ENCODE measurements around the gene ZFYVE28. TPM values are rescaled to one million over a fixed set of nuclear protein-coding genes. Genes with fewer than 3 reads are reported as not detected.

The ZFYVE28 gene
- total and polyA plus RNA-seq, 9 donors = 1.3 to 12.1 (median 8.6) TPM

DNA sequence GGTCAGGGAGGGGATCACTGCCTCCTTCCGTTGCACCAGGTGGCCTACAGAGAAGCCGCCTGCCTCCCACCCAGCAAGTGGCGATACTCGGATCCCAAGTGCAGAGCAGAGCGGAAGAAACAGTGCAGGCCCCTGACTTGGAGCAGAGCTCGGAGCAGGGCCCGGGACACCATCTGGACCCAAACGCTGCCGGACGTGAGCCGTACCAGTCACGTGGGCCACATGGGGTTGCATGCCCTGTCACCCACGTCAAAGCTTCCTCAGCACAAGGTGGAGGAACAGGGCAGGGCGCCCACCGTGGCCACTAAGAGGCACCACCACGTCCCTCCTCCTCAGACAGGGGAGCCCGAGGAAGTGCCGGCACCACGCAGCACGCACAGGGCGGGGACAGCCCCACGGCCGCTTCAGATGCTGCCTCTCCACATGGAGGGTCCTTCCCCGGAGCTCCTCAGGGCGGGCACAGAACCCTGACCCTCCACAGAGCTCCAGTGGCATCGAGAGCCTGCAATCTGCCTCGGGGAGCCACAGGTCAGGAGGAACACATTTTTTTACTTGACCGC lies 18.7 kb downstream of the ZFYVE28 start:
- TF ChIP-seq, protein P1, sequence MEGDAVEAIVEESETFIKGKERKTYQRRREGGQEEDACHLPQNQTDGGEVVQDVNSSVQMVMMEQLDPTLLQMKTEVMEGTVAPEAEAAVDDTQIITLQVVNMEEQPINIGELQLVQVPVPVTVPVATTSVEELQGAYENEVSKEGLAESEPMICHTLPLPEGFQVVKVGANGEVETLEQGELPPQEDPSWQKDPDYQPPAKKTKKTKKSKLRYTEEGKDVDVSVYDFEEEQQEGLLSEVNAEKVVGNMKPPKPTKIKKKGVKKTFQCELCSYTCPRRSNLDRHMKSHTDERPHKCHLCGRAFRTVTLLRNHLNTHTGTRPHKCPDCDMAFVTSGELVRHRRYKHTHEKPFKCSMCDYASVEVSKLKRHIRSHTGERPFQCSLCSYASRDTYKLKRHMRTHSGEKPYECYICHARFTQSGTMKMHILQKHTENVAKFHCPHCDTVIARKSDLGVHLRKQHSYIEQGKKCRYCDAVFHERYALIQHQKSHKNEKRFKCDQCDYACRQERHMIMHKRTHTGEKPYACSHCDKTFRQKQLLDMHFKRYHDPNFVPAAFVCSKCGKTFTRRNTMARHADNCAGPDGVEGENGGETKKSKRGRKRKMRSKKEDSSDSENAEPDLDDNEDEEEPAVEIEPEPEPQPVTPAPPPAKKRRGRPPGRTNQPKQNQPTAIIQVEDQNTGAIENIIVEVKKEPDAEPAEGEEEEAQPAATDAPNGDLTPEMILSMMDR (IDR thresholded peaks at IDR 0.05) = no peak
- TF ChIP-seq POLR2A (IDR thresholded peaks at IDR 0.05) = no peak
- TF ChIP-seq EP300 (IDR thresholded peaks at IDR 0.05) = no peak
- Histone ChIP-seq H3K9me3 (no peaks in the 10 kb centered on the region), H3K27me3 (no peaks in the 10 kb centered on the region), H3K4me1 (ENCODE audit: insufficient read depth) (peaks cover 5% of the 10 kb centered on the region), H3K36me3 (no peaks in the 10 kb centered on the region), H3K4me3 (no peak overlapping the region), H3K27ac (no peak overlapping the region)
- WGBS, 3 donors = 81 to 91% (median 83%) methylated on average over 17 to 28 of the region's 28 CpGs
- intact Hi-C loops (cut with DNase I) = no loop called here
- no peak for DNase-seq

DNA sequence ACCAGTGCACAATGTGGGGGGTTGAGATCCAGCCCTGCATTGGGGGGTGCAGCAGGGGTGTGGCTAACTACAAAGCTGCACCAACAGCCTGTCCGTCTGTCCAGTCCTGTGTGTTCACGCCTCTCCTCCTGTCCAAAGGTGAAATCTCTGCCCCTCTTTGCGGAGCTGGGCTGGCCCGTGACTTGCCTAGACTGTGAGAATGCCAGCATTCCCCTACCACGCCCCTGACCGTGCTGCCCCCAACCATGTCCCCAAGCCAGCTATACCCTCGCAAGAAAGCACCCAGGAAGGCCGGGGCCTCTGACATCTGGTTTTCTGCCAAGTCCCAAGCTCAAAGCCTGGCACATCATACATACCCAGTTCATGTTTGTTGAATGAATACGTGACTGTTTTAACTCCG lies 19.2 kb downstream of the ZFYVE28 start:
- H3K36me3 ChIP-seq = no peaks in the 10 kb centered on the region
- peaks cover 5% of the 10 kb centered on the region for H3K4me1 ChIP-seq (ENCODE audit: insufficient read depth)
- H3K9me3 ChIP-seq = no peaks in the 10 kb centered on the region
- DNase-seq = no peak
- no peak overlapping the region for H3K4me3 ChIP-seq
- no peak overlapping the region for H3K27ac ChIP-seq
- TF ChIP-seq POLR2A (IDR thresholded peaks at IDR 0.05) (no peak), EP300 (IDR thresholded peaks at IDR 0.05) (no peak)
- TF ChIP-seq, protein P1 (IDR thresholded peaks at IDR 0.05) = no peak
- 78 to 90% (median 89%) methylated on average over 10 of the region's 10 CpGs for WGBS, 3 donors
- intact Hi-C loops (cut with DNase I) = no loop called here
- no peaks in the 10 kb centered on the region for H3K27me3 ChIP-seq

DNA sequence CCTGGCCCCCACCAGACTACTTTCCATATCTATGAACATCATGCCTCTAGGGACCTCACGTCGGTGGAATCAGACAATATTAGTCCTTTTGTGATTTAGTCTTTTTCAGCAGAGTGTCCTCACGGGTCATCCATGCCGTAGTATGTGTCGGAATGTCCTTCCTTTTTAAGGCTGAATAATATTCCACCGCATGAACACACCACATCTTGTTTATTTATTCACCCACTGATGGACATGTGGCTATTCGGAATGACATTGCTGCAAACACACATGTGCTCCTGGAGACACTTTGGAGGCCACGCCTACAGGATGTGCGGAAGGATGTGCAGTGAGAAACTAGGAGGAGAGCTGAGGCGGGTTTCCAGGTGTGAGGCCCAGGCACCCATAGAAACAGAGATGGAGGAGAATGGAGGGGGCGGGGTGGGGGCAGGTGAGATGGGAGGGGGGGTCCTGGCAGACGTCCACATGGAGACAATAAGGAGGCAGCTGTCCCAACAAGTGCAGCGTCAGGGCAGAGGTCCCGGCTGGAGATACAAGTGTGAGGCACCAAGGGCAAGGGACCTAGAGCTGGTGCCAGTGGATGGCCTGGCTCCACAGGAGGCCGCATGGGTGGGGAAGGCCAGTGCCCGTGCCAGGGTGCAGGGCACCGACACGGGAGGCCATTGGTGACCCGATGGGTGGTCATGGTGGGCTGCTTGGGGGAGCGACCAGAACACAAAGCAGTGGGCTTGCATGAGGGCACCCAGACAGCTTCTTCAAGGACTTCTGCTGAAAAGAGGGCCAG lies 20.7 kb downstream of the ZFYVE28 start:
- TF ChIP-seq, protein P1 (IDR thresholded peaks at IDR 0.05) = no peak
- TF ChIP-seq POLR2A (IDR thresholded peaks at IDR 0.05) (no peak), EP300 (IDR thresholded peaks at IDR 0.05) (no peak)
- Histone ChIP-seq H3K36me3 (no peaks in the 10 kb centered on the region), H3K4me3 (no peak overlapping the region), H3K9me3 (no peaks in the 10 kb centered on the region), H3K27ac (no peak overlapping the region), H3K4me1 (ENCODE audit: insufficient read depth) (peaks cover 5% of the 10 kb centered on the region), H3K27me3 (no peaks in the 10 kb centered on the region)
- 74 to 78% (median 78%) methylated on average over 20 of the region's 20 CpGs for WGBS, 3 donors
- no peak for DNase-seq
- intact Hi-C loops (cut with DNase I) = no loop called here

DNA sequence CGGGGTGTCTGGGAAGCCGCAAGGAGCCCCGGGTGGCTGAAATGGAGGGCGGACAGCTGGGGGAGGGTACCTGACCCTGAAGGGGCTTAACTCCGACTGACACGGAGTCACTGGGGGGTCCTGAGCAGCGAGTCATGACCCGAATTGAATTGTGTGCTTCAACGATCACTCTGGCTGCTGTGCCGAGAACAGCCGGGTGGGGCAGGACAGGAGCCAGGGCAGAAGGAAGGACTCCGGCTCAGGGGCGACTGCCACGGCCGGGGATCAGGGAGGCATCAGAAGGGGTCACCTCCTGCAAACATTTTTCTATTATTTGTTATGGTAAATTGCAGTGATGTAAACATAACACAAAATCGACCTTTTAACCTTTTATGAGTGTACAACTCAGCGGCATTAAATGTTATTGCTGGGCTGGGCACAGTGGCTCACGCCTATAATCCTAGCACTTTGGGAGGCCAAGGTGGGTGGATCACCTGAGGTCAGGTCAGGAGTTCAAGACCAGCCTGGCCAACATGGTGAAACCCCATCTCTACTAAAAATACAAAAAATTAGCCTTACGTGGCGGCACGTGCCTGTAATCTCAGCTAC lies 21.6 kb downstream of the ZFYVE28 start:
- Histone ChIP-seq H3K9me3 (no peaks in the 10 kb centered on the region), H3K27ac (no peak overlapping the region), H3K36me3 (no peaks in the 10 kb centered on the region), H3K27me3 (no peaks in the 10 kb centered on the region), H3K4me3 (no peak overlapping the region), H3K4me1 (ENCODE audit: insufficient read depth) (peaks cover 3% of the 10 kb centered on the region)
- TF ChIP-seq POLR2A (IDR thresholded peaks at IDR 0.05) = no peak
- 81 to 83% (median 82%) methylated on average over 21 of the region's 21 CpGs for WGBS, 3 donors
- intact Hi-C loops (cut with DNase I) = no loop called here
- no peak for DNase-seq

DNA sequence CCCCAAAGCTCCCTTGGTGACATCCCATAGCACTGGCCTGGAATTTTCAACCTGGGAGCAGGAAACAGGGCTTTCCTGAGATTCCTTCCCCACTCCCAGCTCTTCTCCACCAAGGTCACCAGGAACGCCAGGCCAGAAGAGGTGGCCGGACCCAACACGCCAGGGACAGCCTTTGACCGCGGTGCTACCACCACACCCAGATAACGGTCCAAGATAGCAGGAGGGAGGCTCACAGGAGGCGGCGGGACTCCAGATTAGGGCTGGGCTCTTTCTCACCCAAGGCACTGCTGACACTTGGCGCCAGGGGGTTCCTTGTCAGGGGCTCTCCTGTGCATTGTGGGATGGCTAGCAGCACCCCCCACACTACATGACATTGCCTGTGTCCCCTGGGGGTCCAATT lies 22.9 kb downstream of the ZFYVE28 start:
- DNase-seq = no peak
- Histone ChIP-seq H3K4me1 (ENCODE audit: insufficient read depth) (peaks cover 4% of the 10 kb centered on the region), H3K27ac (no peak overlapping the region), H3K36me3 (no peaks in the 10 kb centered on the region), H3K27me3 (no peaks in the 10 kb centered on the region), H3K4me3 (no peak overlapping the region), H3K9me3 (no peaks in the 10 kb centered on the region)
- no peak for TF ChIP-seq POLR2A (IDR thresholded peaks at IDR 0.05)
- TF ChIP-seq, protein P1 (IDR thresholded peaks at IDR 0.05) = no peak
- TF ChIP-seq EP300 (IDR thresholded peaks at IDR 0.05) = no peak
- intact Hi-C loops (cut with DNase I) = no loop called here
- WGBS, 3 donors = 82 to 87% (median 87%) methylated on average over 9 of the region's 9 CpGs

Data from ovary (tissue), 9 donors.